ENCODE data around the gene ZNF516. TPM values are rescaled to one million over a fixed set of nuclear protein-coding genes. Genes with fewer than 3 reads are reported as not detected.

Gene ZNF516
- total RNA-seq, 6 donors from 2014 or later: 21.9 to 44.3 (median 36.5) TPM

DNA sequence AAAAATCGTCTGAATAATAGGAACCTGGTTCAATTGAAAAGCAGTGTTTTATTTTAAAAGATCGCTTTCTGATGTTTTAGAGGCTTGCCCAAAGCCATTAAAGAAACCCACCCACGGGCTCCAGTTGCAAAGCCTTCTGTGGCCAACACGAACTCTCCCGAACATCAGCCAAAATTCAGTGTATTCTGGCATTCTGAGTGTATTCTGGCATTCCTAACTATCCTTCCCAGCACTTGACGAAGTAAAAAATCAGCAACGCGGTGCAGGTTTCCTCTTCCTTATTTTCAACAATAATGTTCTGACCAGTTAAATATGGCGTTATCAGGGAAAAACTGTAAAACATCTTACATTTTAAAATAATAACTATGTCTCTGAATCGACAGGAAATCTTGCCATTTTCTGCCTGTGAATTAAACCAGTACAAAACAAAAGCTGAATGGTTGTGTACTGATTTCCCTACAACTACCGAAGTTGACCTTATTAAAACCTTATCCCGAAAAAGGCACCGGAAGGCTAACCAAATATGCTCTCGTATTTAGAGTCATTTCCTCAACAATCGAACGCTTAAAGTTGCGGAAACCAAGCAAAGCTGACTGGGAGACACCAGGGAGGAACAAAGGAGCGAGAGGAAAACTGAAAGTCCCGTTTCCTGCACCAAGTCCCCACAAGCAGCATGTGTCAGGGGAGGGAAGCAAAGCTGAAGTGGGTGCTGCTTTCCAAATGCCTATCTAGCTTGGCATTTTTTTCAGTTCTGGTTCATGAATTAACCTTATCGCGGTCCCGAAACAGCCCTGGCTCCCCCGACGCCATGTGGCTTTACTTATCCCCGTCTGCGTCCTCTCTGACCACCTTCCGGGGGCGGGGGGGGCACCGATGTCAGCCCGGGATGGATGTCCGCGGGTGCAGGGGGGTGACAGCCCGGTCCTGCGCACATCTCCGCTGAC, 44.3 kb downstream of the ZNF516 start:
- Histone ChIP-seq H3K4me3 (peak overlapping the region; percentile 52 to 69 (median 57)), H3K27me3 (no peaks in the 10 kb centered on the region), H3K4me1 (peaks cover 35 to 51% (median 38%) of the 10 kb centered on the region in 4 donors), H3K9me3 (no peaks in the 10 kb centered on the region), H3K36me3 (no peaks in the 10 kb centered on the region), H3K27ac (peak overlapping the region; percentile 73 to 92 (median 84))
- WGBS, 2 donors: 3 to 4% methylated on average over 29 to 35 of the region's 35 CpGs
- no peak for TF ChIP-seq POLR2A (IDR thresholded peaks at IDR 0.05)
- TF ChIP-seq, protein P1, sequence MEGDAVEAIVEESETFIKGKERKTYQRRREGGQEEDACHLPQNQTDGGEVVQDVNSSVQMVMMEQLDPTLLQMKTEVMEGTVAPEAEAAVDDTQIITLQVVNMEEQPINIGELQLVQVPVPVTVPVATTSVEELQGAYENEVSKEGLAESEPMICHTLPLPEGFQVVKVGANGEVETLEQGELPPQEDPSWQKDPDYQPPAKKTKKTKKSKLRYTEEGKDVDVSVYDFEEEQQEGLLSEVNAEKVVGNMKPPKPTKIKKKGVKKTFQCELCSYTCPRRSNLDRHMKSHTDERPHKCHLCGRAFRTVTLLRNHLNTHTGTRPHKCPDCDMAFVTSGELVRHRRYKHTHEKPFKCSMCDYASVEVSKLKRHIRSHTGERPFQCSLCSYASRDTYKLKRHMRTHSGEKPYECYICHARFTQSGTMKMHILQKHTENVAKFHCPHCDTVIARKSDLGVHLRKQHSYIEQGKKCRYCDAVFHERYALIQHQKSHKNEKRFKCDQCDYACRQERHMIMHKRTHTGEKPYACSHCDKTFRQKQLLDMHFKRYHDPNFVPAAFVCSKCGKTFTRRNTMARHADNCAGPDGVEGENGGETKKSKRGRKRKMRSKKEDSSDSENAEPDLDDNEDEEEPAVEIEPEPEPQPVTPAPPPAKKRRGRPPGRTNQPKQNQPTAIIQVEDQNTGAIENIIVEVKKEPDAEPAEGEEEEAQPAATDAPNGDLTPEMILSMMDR (IDR thresholded peaks at IDR 0.05): no peak
- TF ChIP-seq EP300 (IDR thresholded peaks at IDR 0.05): no peak
- no peak for TF ChIP-seq POLR2AphosphoS5 (IDR thresholded peaks at IDR 0.05)
- DNase-seq: peak; percentile 51 to 86
- ATAC-seq (ENCODE audit: low FRiP score in 2 of 2): peak; percentile 64 to 80

DNA sequence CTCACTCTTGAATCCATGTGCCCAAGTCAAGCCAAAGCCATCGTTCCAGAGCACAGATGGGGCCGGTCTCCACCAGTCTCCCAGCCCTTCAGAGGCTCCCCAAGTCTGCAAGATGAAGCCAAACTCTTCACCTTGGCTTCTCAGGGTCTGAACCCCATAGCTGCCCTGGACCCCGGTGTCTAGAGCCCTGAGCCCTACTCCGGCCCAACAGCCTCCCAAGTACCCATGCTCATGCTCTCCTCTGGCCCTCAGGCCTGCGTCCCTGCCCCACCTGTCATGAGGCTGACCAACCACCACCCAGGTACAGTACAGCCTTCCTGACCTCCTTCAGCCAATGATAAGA, 46.0 kb downstream of the ZNF516 start:
- TF ChIP-seq POLR2A (IDR thresholded peaks at IDR 0.05) (no peak), EP300 (IDR thresholded peaks at IDR 0.05) (no peak), POLR2AphosphoS5 (IDR thresholded peaks at IDR 0.05) (no peak)
- TF ChIP-seq, protein P1 (IDR thresholded peaks at IDR 0.05): no peak
- no peak for ATAC-seq (ENCODE audit: low FRiP score in 2 of 2)
- Histone ChIP-seq H3K36me3 (no peaks in the 10 kb centered on the region), H3K27me3 (no peaks in the 10 kb centered on the region), H3K4me1 (peaks cover 27 to 44% (median 41%) of the 10 kb centered on the region in 4 donors), H3K27ac (peak overlapping the region; percentile 49 to 87 (median 68)), H3K9me3 (no peaks in the 10 kb centered on the region), H3K4me3 (no peak overlapping the region)
- WGBS, 2 donors: 80 to 88% methylated on average over 1 to 5 of the region's 5 CpGs
- DNase-seq: no peak

DNA sequence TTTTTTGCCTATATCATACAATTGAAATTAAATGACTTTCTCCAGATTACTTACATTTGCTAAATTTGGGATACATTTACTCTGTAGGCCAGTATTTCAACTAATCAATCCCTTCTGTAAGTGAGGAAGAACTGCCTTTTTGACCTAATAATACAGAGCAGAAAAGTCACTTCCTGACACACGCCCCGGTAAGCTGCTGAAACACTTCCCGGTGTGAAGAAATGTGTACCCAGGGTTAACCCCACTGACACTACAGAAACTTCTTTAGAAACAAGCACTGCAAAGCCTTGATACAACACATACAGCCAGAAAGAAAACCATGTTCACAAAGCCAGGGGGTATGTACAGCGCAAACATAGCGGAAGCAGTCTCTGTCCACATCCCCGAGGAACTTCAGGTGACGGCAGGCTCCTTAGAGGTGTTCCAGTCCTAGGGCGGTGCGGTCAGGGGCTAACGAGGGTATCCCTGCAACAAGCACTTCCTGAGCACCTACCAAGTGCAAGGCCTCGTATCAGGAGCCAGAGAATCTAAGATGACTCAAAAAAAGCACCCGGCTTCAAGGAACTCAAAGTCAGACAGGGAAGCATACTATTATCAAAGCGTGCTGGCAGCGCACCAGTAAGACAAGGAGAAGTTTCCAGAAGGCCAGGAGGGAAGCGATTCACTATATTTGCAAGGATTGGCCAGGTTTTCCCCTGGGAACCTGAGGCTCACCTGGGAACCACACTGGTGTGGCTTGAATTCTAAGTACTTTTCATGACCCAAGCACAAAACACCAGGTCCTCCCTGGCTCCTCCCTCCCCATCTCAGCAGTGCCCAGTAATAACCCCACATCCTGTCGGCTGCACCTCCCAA, 46.6 kb downstream of the ZNF516 start:
- Histone ChIP-seq H3K9me3 (no peaks in the 10 kb centered on the region), H3K27me3 (no peaks in the 10 kb centered on the region), H3K36me3 (no peaks in the 10 kb centered on the region), H3K4me3 (no peak overlapping the region), H3K4me1 (peaks cover 26 to 43% (median 39%) of the 10 kb centered on the region in 4 donors), H3K27ac (peak overlapping the region; percentile 49 to 87 (median 68))
- WGBS, 2 donors: 60 to 61% methylated on average over 13 to 16 of the region's 16 CpGs
- DNase-seq (peak in 1 of 2 donors; percentile 53), ATAC-seq (ENCODE audit: low FRiP score in 2 of 2) (peak in 1 of 2 donors; percentile 33)
- no peak for TF ChIP-seq POLR2AphosphoS5 (IDR thresholded peaks at IDR 0.05)

DNA sequence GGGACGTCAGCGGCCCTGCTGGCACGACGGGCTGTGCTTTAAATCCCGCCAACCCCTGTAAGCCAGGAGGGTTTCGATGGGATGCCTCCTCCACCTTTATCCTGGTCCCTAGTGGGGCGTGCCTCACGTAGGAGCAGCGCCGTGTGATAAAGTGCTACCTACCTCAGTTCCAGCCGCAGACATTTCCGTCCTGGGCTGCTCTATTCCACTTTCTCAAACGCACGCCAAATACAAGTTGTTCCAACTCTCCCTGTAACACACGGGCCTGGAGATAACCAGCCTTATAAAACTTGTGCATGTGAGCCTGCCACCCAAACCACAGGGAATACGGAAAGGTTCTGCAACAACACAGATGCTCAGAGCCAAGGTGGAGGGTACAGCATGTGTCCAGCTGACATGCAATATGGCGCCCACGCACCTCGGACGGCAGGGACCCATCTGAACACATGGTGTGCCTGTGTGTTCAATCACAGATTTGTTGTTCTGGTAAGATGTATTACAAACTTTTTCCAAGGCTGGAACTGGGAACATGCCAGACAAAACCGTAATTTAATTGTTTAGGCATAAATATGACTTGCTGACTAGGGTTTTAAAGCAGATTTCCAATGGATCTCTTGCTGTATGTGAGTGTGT, 47.7 kb downstream of the ZNF516 start:
- H3K4me3 ChIP-seq: no peak overlapping the region
- H3K27me3 ChIP-seq: no peaks in the 10 kb centered on the region
- ATAC-seq (ENCODE audit: low FRiP score in 2 of 2) (no peak), DNase-seq (peak in 1 of 2 donors; percentile 44)
- TF ChIP-seq POLR2AphosphoS5 (IDR thresholded peaks at IDR 0.05) (no peak), EP300 (IDR thresholded peaks at IDR 0.05) (no peak), POLR2A (IDR thresholded peaks at IDR 0.05) (no peak)
- TF ChIP-seq, protein P1 (IDR thresholded peaks at IDR 0.05): no peak
- peaks cover 26 to 43% (median 39%) of the 10 kb centered on the region in 4 donors for H3K4me1 ChIP-seq
- peak overlapping the region in 2 of 4 donors; percentile 82 to 87 for H3K27ac ChIP-seq
- H3K9me3 ChIP-seq: no peaks in the 10 kb centered on the region
- 92% methylated on average over 20 to 21 of the region's 21 CpGs for WGBS, 2 donors
- peaks cover 3 to 6% (median 4%) of the 10 kb centered on the region in 4 donors for H3K36me3 ChIP-seq
